ENCODE results near the gene TMEM167A.

GRCh38 chr5:83011985-83012384 is 65.2 kb downstream of the TMEM167A start:
- TF ChIP-seq ELK1 (IDR thresholded peaks at IDR 0.05; ENCODE audit: borderline replicate concordance, low read depth, low read length) (no peak), POLR2A (IDR thresholded peaks at IDR 0.05; ENCODE audit: low read depth, low read length) (no peak), NFE2L2 (IDR thresholded peaks at IDR 0.05; ENCODE audit: low read depth, low read length) (no peak), RCOR1 (IDR thresholded peaks at IDR 0.05; ENCODE audit: insufficient replicate concordance, low read length) (no peak), CTCF (conservative IDR thresholded peaks at IDR 0.05; ENCODE audit: low read depth, low read length) (no peak), USF2 (IDR thresholded peaks at IDR 0.05; ENCODE audit: low read depth, low read length) (no peak), BHLHE40 (IDR thresholded peaks at IDR 0.05; ENCODE audit: low read depth, low read length) (no peak), CEBPB (IDR thresholded peaks at IDR 0.05; ENCODE audit: low read depth, low read length) (no peak), SMC3 (IDR thresholded peaks at IDR 0.05; ENCODE audit: low read depth, low read length) (no peak), MAFK (IDR thresholded peaks at IDR 0.05; ENCODE audit: low read depth, low read length) (no peak), RAD21 (IDR thresholded peaks at IDR 0.05; ENCODE audit: low read length) (no peak), MAZ (IDR thresholded peaks at IDR 0.05; ENCODE audit: borderline replicate concordance, low read depth, low read length) (no peak)

Measured in IMR-90 (cell line).